MCF 10A (cell line): Measurements from ENCODE around the gene KCNJ1. TPM values are rescaled to one million over a fixed set of nuclear protein-coding genes. Genes with fewer than 3 reads are reported as not detected.

Source experiments
- BruUV-seq: library from RNA; stranded (reverse); fragments of 400-500 nt; replicated peaks from 2 replicates; lab custom pipeline; 2021; lab: Mats Ljungman, UMichigan
- CTCF ChIA-PET: fragments of 300-600 bp; sonication (Branson Sonifier 250); formaldehyde crosslinking; extraction: SDS; loops from one replicate; lab custom pipeline; 2021; ENCODE audit warnings: antibody characterized with exemption, inconsistent platforms; lab: Yijun Ruan, JAX
- POLR2A ChIA-PET: fragments of 300-600, 350-650 bp; sonication (Branson Sonifier 250); formaldehyde crosslinking; extraction: SDS; loops from one replicate; lab custom pipeline; 2020; ENCODE audit warnings: antibody characterized with exemption, inconsistent platforms; lab: Yijun Ruan, JAX
- DNase-seq: peaks from one replicate; pipeline ENCODE4 v3.0.0-alpha.2; 2018; ENCODE audit not compliant: unreplicated experiment
- H3K27ac Mint-ChIP-seq: one replicate; pipeline ENCODE4 v1.8.0; 2022; ENCODE audit warnings: mild to moderate bottlenecking, low read depth, mixed read lengths; ENCODE audit not compliant: unreplicated experiment
- H3K27me3 Mint-ChIP-seq: one replicate; pipeline ENCODE4 v1.8.0; 2022; ENCODE audit warnings: mixed read lengths; ENCODE audit not compliant: insufficient read depth, unreplicated experiment
- H3K36me3 Mint-ChIP-seq: one replicate; pipeline ENCODE4 v1.8.0; 2022; ENCODE audit warnings: mild to moderate bottlenecking, moderate library complexity, mixed read lengths; ENCODE audit not compliant: insufficient read depth, unreplicated experiment
- H3K4me1 Mint-ChIP-seq: one replicate; pipeline ENCODE4 v1.8.0; 2022; ENCODE audit warnings: mixed read lengths; ENCODE audit not compliant: insufficient read depth, unreplicated experiment
- H3K4me3 Mint-ChIP-seq: one replicate; pipeline ENCODE4 v1.8.0; 2022; ENCODE audit warnings: mild to moderate bottlenecking, moderate library complexity, mixed read lengths; ENCODE audit not compliant: unreplicated experiment
- H3K9me3 Mint-ChIP-seq: one replicate; pipeline ENCODE4 v1.8.0; 2022; ENCODE audit warnings: mixed read lengths; ENCODE audit not compliant: unreplicated experiment
- CTCF ChIP-seq: fragments of 200-600 bp; IDR thresholded peaks from one replicate; pipeline ENCODE4 v1.8.0; 2022; ENCODE audit warnings: antibody characterized with exemption, mild to moderate bottlenecking; ENCODE audit not compliant: unreplicated experiment
- intact Hi-C: fragments of 100-400 bp; cut with micrococcal nuclease; formaldehyde crosslinking; loops from 2 replicates; pipeline ENCODE4 v1.14.1; 2022
- total RNA-seq: library from RNA; stranded (reverse); gene quantifications from 2 replicates; pipeline ENCODE4 v1.2.3, GENCODE V29; 2022

Gene KCNJ1
- total RNA-seq, 1 experiment from 2014 or later: not detected

GRCh38 chr11:128814856-128815705 is 52.0 kb downstream of the KCNJ1 start:
- ChIA-PET CTCF (interaction anchor here (0.7 to 1.4 kb wide), 3 partner anchors 11 to 658 kb away, joined by 3 to 6 read pairs (median 4); no protein-coding TSS in a partner anchor), POLR2A (interaction anchor here (0.7 kb wide), 1 partner anchor 824 kb away, joined by 4 read pairs; no protein-coding TSS in a partner anchor)
- intact Hi-C loops: no loop called here
- no peaks in the 10 kb centered on the region for H3K4me1 Mint-ChIP-seq
- H3K4me3 Mint-ChIP-seq: no peak overlapping the region
- H3K27ac Mint-ChIP-seq: no peak overlapping the region
- TF ChIP-seq CTCF: no peak
- no peaks in the 10 kb centered on the region for H3K36me3 Mint-ChIP-seq
- H3K27me3 Mint-ChIP-seq: no peaks in the 10 kb centered on the region
- no TSS peak for BruUV-seq
- peak; percentile 26 for DNase-seq
- H3K9me3 Mint-ChIP-seq: no peaks in the 10 kb centered on the region

GRCh38 chr11:128813729-128814128 is 53.4 kb downstream of the KCNJ1 start:
- no peak for DNase-seq
- Mint-ChIP-seq H3K27ac (no peak overlapping the region), H3K4me3 (no peak overlapping the region), H3K4me1 (peaks cover 7% of the 10 kb centered on the region), H3K36me3 (no peaks in the 10 kb centered on the region), H3K27me3 (no peaks in the 10 kb centered on the region), H3K9me3 (no peaks in the 10 kb centered on the region)
- TF ChIP-seq CTCF: no peak
- intact Hi-C loops: no loop called here
- BruUV-seq: no TSS peak
- CTCF ChIA-PET: no interaction called here
- POLR2A ChIA-PET: no interaction called here

- Mint-ChIP-seq H3K4me1 (peaks cover 7% of the 10 kb centered on the region), H3K4me3 (no peak overlapping the region), H3K27me3 (no peaks in the 10 kb centered on the region), H3K27ac (no peak overlapping the region), H3K9me3 (no peaks in the 10 kb centered on the region), H3K36me3 (no peaks in the 10 kb centered on the region)
- no TSS peak for BruUV-seq
- TF ChIP-seq CTCF: no peak
- ChIA-PET POLR2A (no interaction called here), CTCF (interaction anchor here (0.7 to 3.2 kb wide), 8 partner anchors 8 to 677 kb away, joined by 3 to 22 read pairs (median 5); no protein-coding TSS in a partner anchor)
- intact Hi-C loops: no loop called here
- no peak for DNase-seq
These were observed 56.1 kb downstream of the KCNJ1 start for GRCh38 chr11:128810784-128811514.

- no peaks in the 10 kb centered on the region for H3K9me3 Mint-ChIP-seq
- H3K4me1 Mint-ChIP-seq: peaks cover 7% of the 10 kb centered on the region
- ChIA-PET CTCF (interaction anchor here (0.6 to 3.2 kb wide), 5 partner anchors 18 to 652 kb away, joined by 3 to 22 read pairs (median 5); no protein-coding TSS in a partner anchor), POLR2A (interaction anchor here (1.1 kb wide), 2 partner anchors 10 to 21 kb away, joined by 3 to 7 read pairs; no protein-coding TSS in a partner anchor)
- BruUV-seq: no TSS peak
- DNase-seq: peak; percentile 81
- intact Hi-C loops: no loop called here
- H3K4me3 Mint-ChIP-seq: no peak overlapping the region
- H3K27me3 Mint-ChIP-seq: no peaks in the 10 kb centered on the region
- no peaks in the 10 kb centered on the region for H3K36me3 Mint-ChIP-seq
- peak overlapping the region; percentile 39 for H3K27ac Mint-ChIP-seq
- TF ChIP-seq CTCF: no peak
These were observed 58.0 kb downstream of the KCNJ1 start for GRCh38 chr11:128809128-128809527.
